Stimulated activated CD8-positive, alpha-beta memory T cell treated with anti-CD3 and anti-CD28 coated beads, Interleukin-7, amount 100 ng/mL, for 1 hour (primary cell): ENCODE measurements around the gene VMP1.
"Not testable (repeated sequence)": the region's sequence is repeated elsewhere in the genome, so short reads cannot be mapped to it uniquely, and the experiment has no call there.

Source experiments
- DNase-seq, 2 donors: peaks; one replicate each; pipeline ENCODE4 v3.0.0-alpha.2; 2020; ENCODE audit warnings: low read depth in 2 of 2

Gene VMP1

GRCh38 chr17:59754552-59754951, 47.1 kb downstream of the VMP1 start:
- no peak for DNase-seq

- not testable (repeated sequence) for DNase-seq
Observed at GRCh38 chr17:59755069-59755468, 47.6 kb downstream of the VMP1 start.

- no peak for DNase-seq
Observed at GRCh38 chr17:59756236-59756818, 48.9 kb downstream of the VMP1 start.

- no peak for DNase-seq
Observed at GRCh38 chr17:59757043-59757442, 49.6 kb downstream of the VMP1 start.

DNA sequence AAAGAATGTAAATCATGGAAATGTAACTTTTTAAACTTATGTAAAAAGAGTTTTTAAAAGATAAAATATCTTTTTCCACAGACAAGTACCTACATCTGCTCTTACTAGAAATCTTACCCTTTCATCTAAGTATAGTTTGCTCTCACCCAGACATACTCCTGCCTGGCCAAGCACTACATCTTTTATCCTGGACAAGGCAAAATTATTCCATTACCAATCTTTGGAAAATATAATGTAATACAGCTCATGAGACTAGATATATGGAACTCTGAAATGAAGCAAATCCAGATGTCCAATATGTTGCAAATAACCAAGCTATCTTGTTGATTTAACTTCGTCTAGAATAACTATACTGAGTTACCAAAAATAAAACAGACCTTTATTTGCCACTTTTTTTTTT, 50.0 kb downstream of the VMP1 start:
- no peak for DNase-seq

- DNase-seq = no peak
Observed at GRCh38 chr17:59757881-59758385, 50.5 kb downstream of the VMP1 start.

GRCh38 chr17:59758998-59759651, 51.7 kb downstream of the VMP1 start:
- not testable (repeated sequence) for DNase-seq

- DNase-seq = no peak
Observed at GRCh38 chr17:59760160-59760559, 52.7 kb downstream of the VMP1 start.

DNA sequence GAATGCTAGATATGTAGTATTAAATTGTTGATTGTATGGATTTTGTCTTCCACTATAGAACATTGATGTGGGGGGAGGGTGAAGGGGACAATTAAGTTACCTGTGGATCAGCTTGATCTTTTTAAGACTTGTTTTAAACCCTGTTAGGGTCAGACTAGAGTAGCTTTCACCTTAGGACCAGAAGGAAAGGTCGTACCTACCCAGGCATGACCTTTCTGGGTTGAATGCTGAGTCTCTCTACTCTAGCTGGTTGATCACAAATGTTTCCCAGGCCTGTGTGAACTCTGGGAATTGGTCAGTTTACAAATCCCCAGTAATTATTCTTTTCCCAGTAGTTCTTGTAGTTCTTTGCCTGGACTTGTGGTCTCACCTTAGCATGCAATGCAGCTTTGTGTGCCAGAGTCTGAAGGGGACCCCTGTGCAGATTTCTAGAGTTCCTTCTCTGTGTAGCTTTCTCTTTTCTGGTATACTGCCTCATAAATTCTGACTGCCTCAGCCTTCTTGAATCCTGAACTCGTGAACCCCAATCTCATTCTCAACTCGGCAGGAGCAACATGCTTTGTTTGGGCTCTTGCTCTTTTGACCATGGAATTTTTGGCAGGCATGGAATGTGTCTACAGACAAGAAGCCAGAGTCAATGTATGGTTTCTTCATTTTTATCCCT, 54.1 kb downstream of the VMP1 start:
- DNase-seq = no peak

DNA sequence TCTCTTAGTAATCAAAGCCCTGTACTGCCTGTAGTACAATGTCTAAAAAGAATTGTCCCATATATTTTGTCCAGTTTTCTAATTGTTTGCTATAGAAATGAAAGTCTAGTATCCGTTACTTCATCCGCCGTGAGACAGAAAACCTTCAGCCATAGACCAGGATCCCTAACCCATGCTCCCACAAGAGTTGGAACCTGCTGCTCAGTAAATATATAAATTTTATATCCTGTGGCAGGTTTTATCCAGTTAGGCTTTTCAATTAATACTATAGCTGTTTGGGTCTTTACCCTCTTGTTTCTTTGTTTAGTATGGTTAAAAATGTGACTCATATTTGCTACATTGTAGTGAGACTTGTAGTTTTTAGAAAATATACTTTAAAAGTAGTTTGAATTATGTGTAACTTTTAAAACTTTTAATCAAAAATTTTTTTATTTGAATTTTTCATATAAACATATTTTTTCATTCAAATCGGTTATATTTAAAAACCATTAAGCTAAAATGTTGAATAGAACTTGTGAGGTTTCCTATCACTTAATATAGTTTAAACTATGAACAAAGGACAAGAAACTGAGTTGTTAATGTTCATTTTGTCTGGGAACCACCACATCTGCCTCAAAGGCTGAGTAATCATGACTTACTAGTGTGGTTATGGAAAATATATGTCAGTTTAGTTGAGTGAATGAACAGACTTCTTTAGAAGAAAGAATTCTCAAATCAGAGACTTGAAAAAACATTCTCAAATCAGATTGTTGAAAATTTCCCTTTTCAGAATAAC, 54.8 kb downstream of the VMP1 start:
- DNase-seq = no peak

GRCh38 chr17:59762824-59763374, 55.4 kb downstream of the VMP1 start:
- DNase-seq = no peak

- no peak for DNase-seq
Observed at GRCh38 chr17:59763861-59764260, 56.4 kb downstream of the VMP1 start.

GRCh38 chr17:59764292-59764741, 56.9 kb downstream of the VMP1 start:
- DNase-seq = no peak

DNA sequence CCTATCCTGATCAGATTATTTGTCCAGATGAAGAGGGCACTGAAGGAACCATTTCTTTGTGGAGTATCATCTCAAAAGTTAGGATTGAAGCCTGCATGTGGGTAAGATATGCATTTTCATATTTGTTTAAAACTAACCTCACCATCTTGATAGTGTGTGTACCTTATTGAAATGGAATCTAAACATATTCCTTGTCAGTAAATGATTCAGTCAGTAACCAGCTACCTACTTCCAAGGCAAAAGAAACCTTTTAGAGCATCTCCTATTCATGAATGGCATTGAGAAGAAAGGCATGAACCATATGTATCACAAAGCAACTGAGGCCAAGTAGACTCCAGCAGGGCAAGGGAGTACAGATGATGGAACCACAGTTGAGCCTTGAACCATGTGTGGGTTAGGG, 57.6 kb downstream of the VMP1 start:
- no peak for DNase-seq

DNA sequence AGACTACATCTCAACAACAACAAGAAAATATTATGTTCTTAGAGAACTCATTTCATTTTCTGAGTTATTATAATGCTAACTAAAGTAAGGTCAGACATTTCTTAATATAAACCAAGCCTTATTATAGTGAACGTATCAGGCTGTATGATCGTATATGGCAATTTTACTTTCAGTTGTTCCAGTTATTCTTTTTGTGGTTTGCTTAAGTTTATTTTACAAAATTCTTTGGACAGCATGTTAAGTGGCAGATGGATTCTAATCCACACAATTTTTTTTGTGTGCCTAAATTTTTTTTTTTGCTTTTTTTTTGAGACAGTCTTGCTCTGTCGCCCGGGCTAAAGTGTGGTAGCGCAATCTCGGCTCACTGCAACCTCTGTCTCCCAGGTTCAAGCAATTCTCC, 59.0 kb downstream of the VMP1 start:
- no peak for DNase-seq

GRCh38 chr17:59767176-59767575, 59.7 kb downstream of the VMP1 start:
- DNase-seq = no peak

GRCh38 chr17:59769887-59770286, 62.4 kb downstream of the VMP1 start:
- DNase-seq = no peak

DNA sequence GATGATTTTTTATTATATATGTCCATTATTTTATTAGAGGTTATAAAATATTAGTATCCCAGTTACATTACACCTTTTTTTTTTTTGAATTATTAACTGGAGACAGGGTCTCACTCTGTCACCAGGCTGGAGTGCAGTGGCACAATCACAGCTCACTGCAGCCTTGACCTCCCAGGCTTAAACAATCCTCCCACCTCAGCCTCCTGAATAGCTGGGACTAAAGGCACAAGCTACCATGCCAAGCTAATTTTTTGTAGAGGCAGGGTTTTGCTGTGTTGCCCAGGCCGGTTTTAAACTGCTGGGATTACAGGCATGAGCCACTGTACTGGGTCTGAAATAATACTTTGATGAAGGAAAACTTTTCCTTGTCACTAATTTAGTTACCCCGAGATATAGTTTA, 63.6 kb downstream of the VMP1 start:
- DNase-seq = no peak

DNA sequence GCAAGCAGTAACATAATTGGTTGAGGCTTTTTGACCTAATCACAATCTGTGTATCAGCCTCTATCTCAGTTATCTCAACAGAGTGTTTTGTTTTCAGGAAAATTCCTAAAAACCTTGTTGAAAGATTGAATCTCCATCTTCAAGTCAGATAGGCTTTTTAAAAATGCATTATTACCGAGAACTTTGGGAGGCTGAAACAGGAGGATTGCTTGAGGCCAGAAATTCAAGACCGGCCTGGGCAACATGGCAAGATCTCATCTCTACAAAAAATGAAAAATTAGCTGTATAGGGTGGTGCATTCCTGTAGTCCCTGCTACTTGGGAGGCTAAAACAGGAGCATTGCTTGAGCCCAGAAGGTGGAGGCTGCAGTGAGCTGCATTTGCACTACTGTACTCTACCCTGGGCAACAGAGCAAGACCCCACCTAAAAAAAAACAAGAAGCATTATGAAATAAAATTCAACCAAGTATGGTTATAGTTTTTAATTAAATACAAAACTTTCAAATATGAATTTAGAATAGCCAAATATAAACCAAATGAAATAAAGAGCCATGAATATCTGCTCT, 68.4 kb downstream of the VMP1 start:
- DNase-seq = no peak

DNA sequence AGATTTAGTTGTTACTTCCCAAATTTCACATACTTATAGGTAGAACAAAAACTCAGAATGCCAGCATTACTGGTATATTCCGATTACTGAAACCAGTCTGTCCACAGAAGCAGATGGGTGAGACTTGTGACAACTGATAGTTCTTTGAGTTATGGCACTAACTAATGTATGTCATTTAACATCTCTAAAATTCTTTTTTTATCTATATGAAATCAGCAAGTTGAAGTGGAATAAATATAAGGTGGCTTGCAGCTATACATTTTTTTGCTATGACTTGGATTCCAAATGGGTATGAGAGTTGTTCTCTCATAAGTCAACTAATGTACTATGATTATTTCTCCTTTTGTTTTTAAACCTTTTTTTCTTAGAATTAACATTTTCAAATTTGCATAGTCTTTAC, 69.1 kb downstream of the VMP1 start:
- no peak for DNase-seq

GRCh38 chr17:59777033-59777432, 69.6 kb downstream of the VMP1 start:
- DNase-seq = no peak

- no peak for DNase-seq
Observed at GRCh38 chr17:59778996-59779395, 71.5 kb downstream of the VMP1 start.
